ENCODE measurements around the gene GJA9. TPM values are rescaled to one million over a fixed set of nuclear protein-coding genes. Genes with fewer than 3 reads are reported as not detected.
"Not testable (repeated sequence)": the region's sequence is repeated elsewhere in the genome, so short reads cannot be mapped to it uniquely, and the experiment has no call there.

Gene GJA9
- not detected for polyA plus RNA-seq

- no peaks in the 10 kb centered on the region for H3K36me3 Mint-ChIP-seq
- no peak within 1 kb of the TSS for H3K4me3 Mint-ChIP-seq
- H3K27ac Mint-ChIP-seq: no peak within 1 kb of the TSS
- no peaks in the 10 kb centered on the region for H3K9me3 Mint-ChIP-seq
- H3K27me3 Mint-ChIP-seq: no peaks in the 10 kb centered on the region
- no peaks in the 10 kb centered on the region for H3K4me1 Mint-ChIP-seq
These were observed at the start of gene GJA9 for GRCh38 chr1:38881487-38881886. TSS of gene GJA9 (minus strand) at chr1:38881587. CDS start at chr1:38876098, 5,489 bp downstream.

DNA sequence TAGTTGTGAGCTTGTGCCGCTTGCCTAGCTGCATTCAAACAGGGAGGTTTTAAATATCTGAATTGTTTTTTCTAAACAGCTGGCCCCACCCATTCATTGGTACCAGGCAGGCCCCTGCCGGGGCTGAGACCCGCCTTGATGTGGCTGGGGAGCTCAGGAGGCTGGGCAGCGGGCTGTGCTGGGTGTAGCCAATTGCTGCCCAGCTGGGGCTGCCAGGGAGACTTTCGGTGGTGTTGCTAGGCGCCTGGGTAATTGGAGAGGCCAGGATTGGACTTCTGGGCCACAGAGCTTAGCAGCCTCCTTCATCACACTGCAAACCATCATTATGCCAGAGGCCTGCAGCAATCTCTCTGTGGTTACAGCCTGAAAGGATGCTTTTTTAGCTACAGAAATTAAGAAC lies 48.1 kb upstream of the GJA9 start:
- no peak overlapping the region for H3K27ac Mint-ChIP-seq
- H3K36me3 Mint-ChIP-seq: no peaks in the 10 kb centered on the region
- H3K4me1 Mint-ChIP-seq: no peaks in the 10 kb centered on the region
- H3K27me3 Mint-ChIP-seq: peaks cover 3% of the 10 kb centered on the region
- H3K4me3 Mint-ChIP-seq: no peak overlapping the region
- H3K9me3 Mint-ChIP-seq: peaks cover 0 to 5% (median 2%) of the 10 kb centered on the region in 3 donors

GRCh38 chr1:38929054-38929453 lies 47.7 kb upstream of the GJA9 start:
- H3K9me3 Mint-ChIP-seq: peaks cover 0 to 5% (median 2%) of the 10 kb centered on the region in 3 donors
- no peak overlapping the region for H3K27ac Mint-ChIP-seq
- no peaks in the 10 kb centered on the region for H3K4me1 Mint-ChIP-seq
- no peaks in the 10 kb centered on the region for H3K36me3 Mint-ChIP-seq
- H3K27me3 Mint-ChIP-seq: peaks cover 3% of the 10 kb centered on the region
- H3K4me3 Mint-ChIP-seq: no peak overlapping the region

DNA sequence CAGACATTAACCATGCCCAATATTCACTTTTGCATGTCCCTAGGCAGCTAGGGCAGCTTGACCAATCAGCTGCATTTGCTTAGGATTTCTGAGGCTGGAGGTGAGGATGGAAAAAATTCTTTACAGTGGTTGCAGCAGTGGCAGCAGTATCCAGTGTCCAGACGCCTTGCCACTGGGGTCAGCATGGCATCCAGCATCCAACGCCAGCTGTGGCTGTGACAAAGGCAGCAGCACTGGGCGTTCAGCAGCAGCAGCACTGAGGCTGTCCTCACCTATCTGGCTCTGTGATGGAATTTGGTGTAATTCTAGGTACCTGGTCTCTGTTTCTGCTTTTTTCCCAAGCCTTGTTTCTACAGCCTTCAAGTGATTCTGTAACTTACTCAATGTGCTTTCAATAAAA lies 44.7 kb upstream of the GJA9 start:
- H3K4me1 Mint-ChIP-seq: no peaks in the 10 kb centered on the region
- no peak overlapping the region for H3K4me3 Mint-ChIP-seq
- no peaks in the 10 kb centered on the region for H3K36me3 Mint-ChIP-seq
- H3K9me3 Mint-ChIP-seq: peaks cover 0 to 2% (median 0%) of the 10 kb centered on the region in 3 donors
- no peaks in the 10 kb centered on the region for H3K27me3 Mint-ChIP-seq
- H3K27ac Mint-ChIP-seq: no peak overlapping the region

DNA sequence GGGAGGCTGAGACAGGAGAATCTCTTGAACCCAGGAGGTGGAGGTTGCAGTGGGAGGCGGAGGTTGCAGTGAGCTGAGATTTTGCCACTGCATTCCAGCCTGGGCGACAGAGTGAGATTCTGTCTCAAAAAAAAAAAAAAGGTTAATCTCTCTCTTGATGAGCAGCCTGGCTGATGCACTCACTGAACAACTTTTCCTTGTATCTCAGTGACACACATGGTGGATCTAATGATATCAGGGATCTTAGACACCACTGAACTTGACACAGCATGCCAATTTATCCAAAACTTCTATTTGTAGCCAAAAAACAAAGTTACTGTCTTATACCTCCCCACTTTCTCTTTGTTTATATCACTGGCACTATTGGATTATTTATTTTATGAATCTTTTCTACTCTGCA lies 44.0 kb upstream of the GJA9 start:
- Mint-ChIP-seq H3K27ac (no peak overlapping the region), H3K4me3 (no peak overlapping the region), H3K36me3 (no peaks in the 10 kb centered on the region), H3K4me1 (no peaks in the 10 kb centered on the region), H3K9me3 (peaks cover 0 to 2% (median 0%) of the 10 kb centered on the region in 3 donors), H3K27me3 (no peaks in the 10 kb centered on the region)

- Mint-ChIP-seq H3K9me3 (peaks cover 0 to 2% (median 0%) of the 10 kb centered on the region in 3 donors), H3K4me1 (no peaks in the 10 kb centered on the region), H3K4me3 (no peak overlapping the region), H3K27me3 (no peaks in the 10 kb centered on the region), H3K27ac (peak overlapping the region in 1 of 3 donors; percentile 28), H3K36me3 (no peaks in the 10 kb centered on the region)
These were observed 42.2 kb upstream of the GJA9 start for GRCh38 chr1:38923607-38924006.

DNA sequence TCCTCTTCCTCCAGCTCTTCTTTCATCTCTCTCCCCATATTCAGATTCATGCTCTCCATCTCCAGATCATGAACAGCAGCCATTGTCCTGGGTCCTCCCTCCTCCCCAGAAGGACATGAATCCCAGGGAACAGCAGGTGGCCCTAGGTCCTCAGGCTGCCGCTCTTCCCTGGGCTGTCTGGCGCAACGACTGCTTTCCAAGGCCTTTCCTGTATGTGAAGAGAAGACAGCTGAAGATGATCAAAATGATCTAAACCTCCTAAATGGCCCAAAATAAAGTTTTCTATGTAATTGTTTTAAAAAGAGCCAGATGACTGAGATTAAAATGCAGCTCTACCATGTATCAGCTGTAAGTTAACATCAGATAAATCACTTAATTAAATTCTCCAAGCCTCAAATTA lies 37.7 kb upstream of the GJA9 start:
- H3K27ac Mint-ChIP-seq: no peak overlapping the region
- H3K9me3 Mint-ChIP-seq: no peaks in the 10 kb centered on the region
- no peak overlapping the region for H3K4me3 Mint-ChIP-seq
- H3K27me3 Mint-ChIP-seq: no peaks in the 10 kb centered on the region
- H3K4me1 Mint-ChIP-seq: no peaks in the 10 kb centered on the region
- peaks cover 6% of the 10 kb centered on the region for H3K36me3 Mint-ChIP-seq

DNA sequence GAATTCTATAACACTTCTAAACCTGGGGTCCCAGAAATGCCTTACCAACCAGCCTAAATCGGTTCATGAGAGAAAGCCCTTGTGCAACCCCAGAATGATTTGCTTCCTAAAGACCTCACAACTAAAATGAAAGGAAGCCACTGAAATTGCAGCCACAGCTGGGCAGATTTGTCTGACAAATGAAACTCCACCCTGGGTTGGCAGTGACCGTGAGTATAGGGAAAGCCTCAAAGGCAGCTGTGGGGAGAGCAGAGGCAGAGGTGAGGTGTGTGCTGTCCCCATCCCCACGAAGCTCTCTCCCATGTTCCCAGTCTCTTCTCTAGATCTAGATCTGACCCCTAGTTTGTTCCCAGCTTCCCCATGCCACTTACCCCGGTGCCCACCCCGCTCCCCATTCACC lies 37.2 kb upstream of the GJA9 start:
- Mint-ChIP-seq H3K4me3 (no peak overlapping the region), H3K27me3 (no peaks in the 10 kb centered on the region), H3K9me3 (no peaks in the 10 kb centered on the region), H3K36me3 (peaks cover 6% of the 10 kb centered on the region), H3K27ac (no peak overlapping the region), H3K4me1 (no peaks in the 10 kb centered on the region)

GRCh38 chr1:38917772-38918171 lies 36.4 kb upstream of the GJA9 start:
- Mint-ChIP-seq H3K9me3 (no peaks in the 10 kb centered on the region), H3K4me3 (no peak overlapping the region), H3K27ac (no peak overlapping the region), H3K4me1 (peaks cover 0 to 1% (median 0%) of the 10 kb centered on the region in 3 donors), H3K36me3 (peaks cover 6% of the 10 kb centered on the region), H3K27me3 (no peaks in the 10 kb centered on the region)

- no peaks in the 10 kb centered on the region for H3K9me3 Mint-ChIP-seq
- no peak overlapping the region for H3K4me3 Mint-ChIP-seq
- H3K4me1 Mint-ChIP-seq: peaks cover 0 to 1% (median 0%) of the 10 kb centered on the region in 3 donors
- peaks cover 6% of the 10 kb centered on the region for H3K36me3 Mint-ChIP-seq
- H3K27ac Mint-ChIP-seq: no peak overlapping the region
- no peaks in the 10 kb centered on the region for H3K27me3 Mint-ChIP-seq
These were observed 36.0 kb upstream of the GJA9 start for GRCh38 chr1:38917337-38917736.

GRCh38 chr1:38915352-38915948 lies 34.1 kb upstream of the GJA9 start:
- Mint-ChIP-seq H3K27me3 (no peaks in the 10 kb centered on the region), H3K27ac (no peak overlapping the region)

GRCh38 chr1:38914908-38915307 lies 33.5 kb upstream of the GJA9 start:
- H3K27me3 Mint-ChIP-seq, H3K27ac Mint-ChIP-seq, H3K4me3 Mint-ChIP-seq, H3K9me3 Mint-ChIP-seq, H3K36me3 Mint-ChIP-seq, H3K4me1 Mint-ChIP-seq: not testable (repeated sequence)

More at GRCh38 chr1:38915352-38915948, 34.1 kb upstream of the GJA9 start:
- Mint-ChIP-seq H3K4me1 (peaks cover 0 to 1% (median 0%) of the 10 kb centered on the region in 3 donors), H3K9me3 (no peaks in the 10 kb centered on the region), H3K36me3 (peaks cover 6% of the 10 kb centered on the region), H3K4me3 (no peak overlapping the region)

GRCh38 chr1:38908821-38909220 lies 27.4 kb upstream of the GJA9 start:
- no peaks in the 10 kb centered on the region for H3K36me3 Mint-ChIP-seq
- peaks cover 0 to 1% (median 0%) of the 10 kb centered on the region in 3 donors for H3K4me1 Mint-ChIP-seq
- no peaks in the 10 kb centered on the region for H3K27me3 Mint-ChIP-seq
- no peak overlapping the region for H3K4me3 Mint-ChIP-seq
- H3K9me3 Mint-ChIP-seq: peaks cover 0 to 4% (median 0%) of the 10 kb centered on the region in 3 donors
- H3K27ac Mint-ChIP-seq: no peak overlapping the region

- peaks cover 0 to 4% (median 0%) of the 10 kb centered on the region in 3 donors for H3K9me3 Mint-ChIP-seq
These were observed 24.6 kb upstream of the GJA9 start for GRCh38 chr1:38905985-38906384.

DNA sequence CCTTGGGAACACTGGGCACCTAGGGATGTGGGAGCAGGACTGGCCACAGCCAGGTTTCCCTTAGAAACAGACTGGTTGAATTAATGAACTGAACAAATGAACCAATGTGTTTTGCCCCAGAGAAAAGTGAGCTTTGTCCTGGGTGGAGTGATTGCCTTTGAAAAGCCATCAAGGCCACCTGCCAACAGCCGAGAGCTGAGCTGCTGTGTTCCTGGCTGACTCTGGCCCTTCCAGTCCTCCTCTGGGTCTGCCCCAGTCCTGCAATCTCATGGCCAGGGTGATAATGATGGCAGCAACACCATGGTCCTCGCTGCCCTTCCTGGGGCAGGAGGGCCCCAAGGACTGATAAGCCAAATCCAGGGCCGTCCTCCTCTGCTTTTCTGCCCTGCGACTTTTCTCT lies 18.2 kb upstream of the GJA9 start:
- Mint-ChIP-seq H3K4me1 (no peaks in the 10 kb centered on the region), H3K27me3 (no peaks in the 10 kb centered on the region), H3K9me3 (no peaks in the 10 kb centered on the region), H3K36me3 (no peaks in the 10 kb centered on the region), H3K27ac (no peak overlapping the region), H3K4me3 (no peak overlapping the region)

More at GRCh38 chr1:38905985-38906384, 24.6 kb upstream of the GJA9 start:
- no peaks in the 10 kb centered on the region for H3K27me3 Mint-ChIP-seq
- no peaks in the 10 kb centered on the region for H3K36me3 Mint-ChIP-seq
- no peaks in the 10 kb centered on the region for H3K4me1 Mint-ChIP-seq
- H3K27ac Mint-ChIP-seq: no peak overlapping the region
- peak overlapping the region in 1 of 4 donors; percentile 37 for H3K4me3 Mint-ChIP-seq

DNA sequence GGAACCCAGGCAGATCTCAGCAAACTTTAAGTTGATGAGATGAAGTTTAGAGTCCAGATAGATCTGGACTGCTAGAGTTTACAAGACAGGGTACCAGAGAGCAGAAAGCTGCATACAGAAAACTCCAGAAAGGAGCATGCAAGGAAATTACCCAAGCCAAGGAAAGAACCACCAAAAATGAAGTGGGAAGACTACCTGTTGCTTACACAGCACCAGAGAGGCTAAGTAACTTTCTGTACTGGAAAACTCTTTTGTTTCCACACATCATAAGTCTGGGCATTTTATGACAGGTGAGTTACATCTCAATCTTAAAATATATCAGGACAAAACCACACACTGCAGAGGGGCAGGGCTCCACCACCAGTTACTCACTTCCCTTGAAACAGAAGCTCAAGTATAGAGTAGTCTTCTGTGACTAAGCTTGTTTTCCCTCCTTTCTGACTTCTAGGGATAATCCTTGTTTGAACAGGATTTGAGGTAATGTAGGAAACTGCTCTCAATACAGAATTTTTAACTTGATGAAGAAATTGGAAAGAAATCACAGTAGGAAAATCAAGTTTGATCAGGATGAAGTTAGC lies 17.4 kb upstream of the GJA9 start:
- Mint-ChIP-seq H3K27ac (no peak overlapping the region), H3K4me1 (no peaks in the 10 kb centered on the region), H3K27me3 (no peaks in the 10 kb centered on the region), H3K9me3 (no peaks in the 10 kb centered on the region), H3K4me3 (no peak overlapping the region), H3K36me3 (no peaks in the 10 kb centered on the region)
